Measurements from ENCODE around the gene DPP6.

DNA sequence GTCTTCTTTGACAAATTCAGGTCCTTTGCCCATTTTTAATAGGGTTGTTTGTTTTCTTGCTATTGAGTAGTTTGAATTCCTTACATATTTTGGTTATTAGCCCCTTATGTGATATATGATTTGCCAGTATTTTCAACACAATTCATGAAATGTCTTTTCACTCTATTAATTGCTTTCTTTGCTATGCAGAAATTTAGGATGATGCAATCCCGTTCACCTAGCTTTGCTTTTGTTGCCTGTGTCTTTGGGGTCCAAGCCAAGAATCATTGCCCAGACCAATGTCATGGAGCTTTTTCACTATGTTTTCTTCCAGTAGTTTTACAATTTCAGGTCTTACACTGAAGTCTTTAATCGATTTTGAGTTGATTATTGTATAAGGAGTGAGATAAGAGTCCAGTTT, 796.3 kb downstream of the DPP6 start:
- TF ChIP-seq EZH2 (IDR thresholded peaks at IDR 0.05) (no peak), POLR2AphosphoS5 (IDR thresholded peaks at IDR 0.05; ENCODE audit: borderline replicate concordance, low read depth, low read length) (no peak)
